Pancreas (tissue), 10 donors: ENCODE measurements around the gene SCGB1D1. TPM values are rescaled to one million over a fixed set of nuclear protein-coding genes. Genes with fewer than 3 reads are reported as not detected.

Experiments
- ATAC-seq, 4 donors: fragments of 200-7000 bp; cut with Tn5 transposase; one replicate each; pipeline versions ENCODE4 v1.8.0 to v1.9.1; 2020; ENCODE audit warnings: mild to moderate bottlenecking in 4 of 4, moderate library complexity in 4 of 4
- DNase-seq, 6 donors: peaks; one replicate each; pipeline ENCODE4 v3.0.0-alpha.2; 2020
- FAIRE-seq: peaks from 2 replicates; lab custom pipeline; 2012; peaks lifted over from hg19 to GRCh38; lab: Jason Lieb, UNC
- H3K27ac ChIP-seq, 4 donors: fragments of 200-600 bp; sonication (generic); 1 replicate in 3 of 4; 2 replicates in 1 of 4; pipeline versions ENCODE4 v1.5.0 to v1.8.0; 2020
- H3K27me3 ChIP-seq, 4 donors: fragments of 200-600 bp; one replicate each; pipeline ENCODE4 v1.8.0; 2021
- H3K36me3 ChIP-seq, 3 donors: fragments of 200-600 bp; sonication (generic) in 1 of 3; one replicate each; pipeline versions ENCODE4 v1.5.0 to v1.8.0; 2020 to 2021
- H3K4me1 ChIP-seq, 3 donors: fragments of 200-600 bp; one replicate each; pipeline ENCODE4 v1.8.0; 2021
- H3K4me3 ChIP-seq, 4 donors: fragments of 200-600 bp; sonication (generic) in 2 of 4; one replicate each; pipeline versions ENCODE4 v1.5.0 to v1.8.0; 2020 to 2021
- H3K9me3 ChIP-seq, 4 donors: fragments of 200-600 bp; one replicate each; pipeline ENCODE4 v1.8.0; 2021
- WGBS, 2 donors: extraction: QIAGEN DNeasy Blood & Tissue Kit; methylation state at CpG; one replicate each; pipeline ENCODE4 v1.1.7; 2013; 5-methylcytosine and 5-hydroxymethylcytosine counted together
- intact Hi-C, 3 donors: fragments of 100-400 bp; cut with DNase I; formaldehyde crosslinking; loops; one replicate each; pipeline versions ENCODE4 v1.11.1 to v1.14.2; 2022
- polyA plus RNA-seq, 2 donors: library from polyadenylated mRNA; stranded (reverse); fragments of 200-250 nt; gene quantifications; one replicate each; pipeline ENCODE4 v1.2.3, GENCODE V29; 2013
- total RNA-seq, 6 donors: library from RNA; stranded (reverse); fragmentation: NEBNext Ultra II Directional in 4 of 6; extraction: Animal tissue kit (Norgen Biotek cat#: 25700) in 4 of 6; gene quantifications; one replicate each; pipeline versions ENCODE4 v1.2.1 to v1.2.4, GENCODE V29; 2021 to 2023
- TF ChIP-seq, protein P1 (sequence below), 4 donors: fragments of 200-600 bp; sonication (generic) in 3 of 4; IDR thresholded peaks; one replicate each; pipeline versions ENCODE4 v1.5.0 to v1.8.0; 2021; ENCODE audit warnings: antibody characterized with exemption in 4 of 4
- donor health status: healthy with polysubstance abuse.
- donor health status: DM: no; HTN: no; CAD: no; lungs with moderate emphysema.
- donor health status: DM: no; HTN: no; CAD: no.
- donor health status: control.
- donor health status: control.
- donor health status: Bipolar disorder and iron deficiency.
- donor health status: DM: yes; HTN: yes; CAD: no.
- donor health status: DM: no; HTN: no; CAD: no.
- donor health status: DM: no; HTN: no; CAD: no.
- donor health status: DM: yes; HTN: yes; CAD: no.

Gene SCGB1D1
- total and polyA plus RNA-seq, 8 donors: not detected

DNA sequence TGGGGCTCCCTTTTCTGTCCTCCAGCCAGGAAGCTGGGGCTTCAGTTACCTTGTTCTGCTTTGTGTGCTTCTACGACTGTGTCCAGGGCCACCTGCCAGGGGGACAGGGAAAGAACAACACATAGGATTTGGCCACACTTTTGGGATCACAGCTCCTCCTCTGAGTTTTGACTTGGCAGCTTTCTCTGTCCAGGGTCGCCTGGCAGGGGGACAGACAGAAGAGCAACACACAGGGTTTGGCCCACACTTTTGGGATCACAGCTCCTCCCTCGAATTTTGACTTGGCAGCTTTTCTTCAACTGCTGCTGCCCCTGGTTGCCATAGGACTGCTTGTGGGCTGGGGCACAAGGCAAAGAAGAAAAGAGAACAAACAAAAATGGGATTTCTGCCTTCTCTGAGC, 47.1 kb upstream of the SCGB1D1 start:
- WGBS, 2 donors: 60 to 68% methylated on average over 3 of the region's 3 CpGs

GRCh38 chr11:62143727-62144126, 46.3 kb upstream of the SCGB1D1 start:
- no peak for FAIRE-seq
- Histone ChIP-seq H3K4me3 (no peak overlapping the region), H3K27me3 (no peaks in the 10 kb centered on the region), H3K9me3 (no peaks in the 10 kb centered on the region), H3K4me1 (no peaks in the 10 kb centered on the region), H3K36me3 (peaks cover 0 to 30% (median 4%) of the 10 kb centered on the region in 3 donors), H3K27ac (no peak overlapping the region)
- DNase-seq: peak in 1 of 6 donors; percentile 30
- intact Hi-C loops: no loop called here
- TF ChIP-seq, protein P1, sequence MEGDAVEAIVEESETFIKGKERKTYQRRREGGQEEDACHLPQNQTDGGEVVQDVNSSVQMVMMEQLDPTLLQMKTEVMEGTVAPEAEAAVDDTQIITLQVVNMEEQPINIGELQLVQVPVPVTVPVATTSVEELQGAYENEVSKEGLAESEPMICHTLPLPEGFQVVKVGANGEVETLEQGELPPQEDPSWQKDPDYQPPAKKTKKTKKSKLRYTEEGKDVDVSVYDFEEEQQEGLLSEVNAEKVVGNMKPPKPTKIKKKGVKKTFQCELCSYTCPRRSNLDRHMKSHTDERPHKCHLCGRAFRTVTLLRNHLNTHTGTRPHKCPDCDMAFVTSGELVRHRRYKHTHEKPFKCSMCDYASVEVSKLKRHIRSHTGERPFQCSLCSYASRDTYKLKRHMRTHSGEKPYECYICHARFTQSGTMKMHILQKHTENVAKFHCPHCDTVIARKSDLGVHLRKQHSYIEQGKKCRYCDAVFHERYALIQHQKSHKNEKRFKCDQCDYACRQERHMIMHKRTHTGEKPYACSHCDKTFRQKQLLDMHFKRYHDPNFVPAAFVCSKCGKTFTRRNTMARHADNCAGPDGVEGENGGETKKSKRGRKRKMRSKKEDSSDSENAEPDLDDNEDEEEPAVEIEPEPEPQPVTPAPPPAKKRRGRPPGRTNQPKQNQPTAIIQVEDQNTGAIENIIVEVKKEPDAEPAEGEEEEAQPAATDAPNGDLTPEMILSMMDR (IDR thresholded peaks at IDR 0.05): no peak
- no peak for ATAC-seq
- WGBS, 2 donors: 88 to 93% methylated on average over 1 of the region's 1 CpG

More for the DNA sequence above, 47.1 kb upstream of the SCGB1D1 start:
- intact Hi-C loops: no loop called here
- TF ChIP-seq, protein P1 (IDR thresholded peaks at IDR 0.05): no peak
- Histone ChIP-seq H3K27me3 (no peaks in the 10 kb centered on the region), H3K4me1 (no peaks in the 10 kb centered on the region), H3K36me3 (peaks cover 0 to 27% (median 4%) of the 10 kb centered on the region in 3 donors), H3K4me3 (no peak overlapping the region), H3K27ac (no peak overlapping the region), H3K9me3 (no peaks in the 10 kb centered on the region)
- peak in 1 of 6 donors; percentile 43 for DNase-seq
- FAIRE-seq: no peak
- no peak for ATAC-seq

- H3K4me3 ChIP-seq: no peak overlapping the region
- ATAC-seq: no peak
- no peaks in the 10 kb centered on the region for H3K27me3 ChIP-seq
- peaks cover 0 to 30% (median 4%) of the 10 kb centered on the region in 3 donors for H3K36me3 ChIP-seq
- intact Hi-C loops: no loop called here
- H3K4me1 ChIP-seq: no peaks in the 10 kb centered on the region
- no peaks in the 10 kb centered on the region for H3K9me3 ChIP-seq
- FAIRE-seq: no peak
- WGBS, 2 donors: 95% methylated on average over 21 to 24 of the region's 24 CpGs
- DNase-seq: peak in 1 of 6 donors; percentile 47
- H3K27ac ChIP-seq: no peak overlapping the region
- TF ChIP-seq, protein P1 (IDR thresholded peaks at IDR 0.05): no peak
Observed at GRCh38 chr11:62144641-62145255, 45.3 kb upstream of the SCGB1D1 start.

GRCh38 chr11:62145261-62145871, 44.6 kb upstream of the SCGB1D1 start:
- no peak for FAIRE-seq
- TF ChIP-seq, protein P1 (IDR thresholded peaks at IDR 0.05): no peak
- no peak overlapping the region for H3K27ac ChIP-seq
- H3K9me3 ChIP-seq: no peaks in the 10 kb centered on the region
- ATAC-seq: peak in 2 of 4 donors; percentile 21 to 37
- no peak overlapping the region for H3K4me3 ChIP-seq
- intact Hi-C loops: no loop called here
- DNase-seq: peak in 2 of 6 donors; percentile 29 to 39
- H3K36me3 ChIP-seq: peaks cover 0 to 32% (median 4%) of the 10 kb centered on the region in 3 donors
- no peaks in the 10 kb centered on the region for H3K27me3 ChIP-seq
- H3K4me1 ChIP-seq: no peaks in the 10 kb centered on the region
- WGBS, 2 donors: 79 to 85% methylated on average over 10 to 11 of the region's 11 CpGs
